Stimulated activated CD8-positive, alpha-beta memory T cell treated with anti-CD3 and anti-CD28 coated beads, Interleukin-7, amount 100 ng/mL, for 24 hours (primary cell): Measurements from ENCODE around the gene MGA.

Experiments used
- DNase-seq: peaks from one replicate; pipeline ENCODE4 v3.0.0-alpha.2; 2020; ENCODE audit warnings: low read depth

Gene MGA

DNA sequence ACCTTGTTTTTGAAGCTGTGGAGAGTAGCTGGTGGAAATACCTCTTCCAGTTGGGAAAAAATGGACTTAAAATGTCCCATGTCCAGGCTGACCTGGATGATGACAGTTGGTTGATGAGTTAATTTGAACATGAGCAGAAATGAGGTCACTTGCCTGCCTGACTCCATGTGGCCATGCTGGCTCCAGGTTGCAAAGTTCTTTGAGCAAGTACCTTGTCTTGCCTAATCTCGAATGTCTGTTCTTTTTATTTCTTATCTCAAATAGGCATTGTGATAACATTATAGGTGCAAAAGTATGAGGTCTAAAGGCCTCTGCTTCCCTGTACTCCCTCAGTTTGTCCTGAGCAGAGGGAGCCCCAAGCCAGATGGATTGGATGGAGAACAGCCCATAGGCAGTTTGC lies 123.1 kb downstream of the MGA start:
- DNase-seq: no peak

DNA sequence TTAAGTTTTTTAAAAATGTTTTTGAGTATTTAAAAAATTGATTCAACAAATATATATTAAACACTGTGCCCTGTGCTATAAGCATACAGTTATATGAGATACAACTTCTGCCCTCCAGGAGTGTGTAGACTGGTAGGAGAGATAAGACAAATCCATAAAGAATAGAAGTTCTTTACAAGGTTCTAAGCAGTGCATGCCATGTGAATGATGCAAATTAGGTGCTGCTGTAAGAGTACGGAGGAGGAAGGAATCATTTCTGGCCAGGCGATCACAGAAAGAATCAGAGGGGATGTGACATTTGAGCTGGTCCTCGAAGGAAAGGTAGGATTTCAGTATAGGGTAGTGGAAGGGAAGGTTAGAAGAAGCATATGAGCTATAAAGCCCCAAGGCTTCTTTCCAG lies 128.1 kb downstream of the MGA start:
- no peak for DNase-seq

DNA sequence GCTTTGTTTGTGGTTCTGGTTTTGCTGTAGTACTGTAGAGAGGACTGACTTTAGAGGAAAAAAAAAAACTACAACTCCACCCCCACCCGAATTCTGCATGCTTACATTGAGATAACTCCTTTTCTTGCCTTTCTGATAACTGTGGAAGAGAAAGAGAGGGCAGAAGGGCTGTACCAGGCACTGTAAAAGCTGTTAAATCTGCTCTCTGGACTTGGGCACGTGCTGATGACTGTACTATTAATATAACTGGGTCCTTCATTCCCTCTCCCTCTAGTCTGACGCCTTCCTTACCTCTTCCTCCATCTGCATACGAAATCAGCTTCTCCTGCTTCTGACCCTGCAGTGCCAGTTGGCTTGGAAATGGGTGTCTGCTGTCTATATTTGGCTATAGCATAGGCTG lies 129.0 kb downstream of the MGA start:
- no peak for DNase-seq

DNA sequence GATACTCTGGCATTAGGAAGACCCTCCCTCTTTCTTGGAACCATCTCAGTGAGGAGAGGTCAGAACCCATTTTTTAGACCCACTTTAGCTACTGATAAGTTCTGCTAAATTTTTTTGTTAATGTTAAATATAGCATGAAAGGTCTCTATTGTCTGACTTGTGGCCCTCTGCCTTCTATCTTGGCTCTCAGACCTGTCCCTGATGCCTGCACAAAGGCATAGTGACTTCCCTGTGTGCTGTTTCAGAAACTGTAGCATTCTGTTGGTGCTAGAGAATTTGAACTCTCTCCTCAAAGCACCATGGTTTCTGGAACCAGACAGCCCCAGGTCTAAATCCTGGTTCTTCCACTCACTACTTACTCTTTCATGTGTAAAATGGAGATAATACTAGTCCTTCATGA lies 129.5 kb downstream of the MGA start:
- no peak for DNase-seq

DNA sequence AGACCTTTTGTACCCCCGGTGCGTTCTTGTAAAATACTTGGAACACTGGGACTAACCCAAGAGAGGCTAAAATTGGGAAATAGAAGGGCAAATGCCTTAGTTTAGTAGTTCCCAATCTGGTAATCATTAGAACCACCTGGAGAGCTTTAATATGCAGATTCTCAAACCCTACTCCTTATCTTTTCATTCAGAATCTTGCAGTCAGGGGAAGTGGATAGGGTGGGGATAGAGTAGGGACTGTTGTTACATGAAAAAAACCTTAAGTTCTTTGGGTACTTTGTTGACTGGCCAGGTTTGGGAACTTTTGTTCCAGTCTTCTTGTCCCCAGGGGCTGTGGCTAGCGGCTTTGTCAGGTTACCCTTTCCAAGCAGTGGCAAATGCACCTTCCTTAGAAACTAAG lies 130.0 kb downstream of the MGA start:
- no peak for DNase-seq

DNA sequence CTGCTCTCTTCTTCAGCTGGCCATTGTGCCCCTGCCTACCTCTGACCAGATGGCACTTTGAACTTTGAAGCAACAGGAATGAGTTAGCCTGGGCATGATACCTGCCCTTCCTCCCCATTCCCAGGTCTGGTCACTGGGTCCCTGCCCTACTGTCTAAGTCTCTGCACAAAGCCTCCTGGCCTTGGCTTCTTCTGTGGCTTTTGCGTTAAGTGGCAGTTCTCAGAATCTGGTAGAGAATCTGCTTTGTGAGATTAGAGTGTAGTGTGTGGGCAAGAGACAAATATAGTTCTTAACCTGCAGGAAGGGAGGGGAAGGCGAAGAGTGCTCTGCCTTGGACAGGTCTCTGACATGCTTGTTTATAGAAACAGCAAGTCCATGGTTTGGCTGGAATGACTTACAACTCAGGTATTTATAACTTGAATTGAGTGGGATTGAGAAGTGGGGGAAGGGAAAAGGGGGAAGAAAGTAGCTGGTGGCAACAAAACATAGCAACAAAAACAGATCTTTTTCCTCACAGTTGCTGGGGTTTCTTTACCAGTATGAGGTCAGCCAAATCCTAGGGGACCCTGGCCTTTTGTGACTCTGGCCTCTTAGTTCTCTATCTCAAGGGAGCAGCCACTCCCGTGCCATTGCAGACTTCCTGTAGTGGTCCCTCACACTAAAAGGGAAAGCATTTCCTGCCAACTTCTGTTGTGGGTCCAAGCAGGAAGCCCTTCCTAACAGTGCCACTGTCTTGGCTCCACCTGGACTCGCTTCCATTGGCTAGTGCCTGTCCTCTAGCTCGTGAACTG lies 130.7 kb downstream of the MGA start:
- DNase-seq: no peak

DNA sequence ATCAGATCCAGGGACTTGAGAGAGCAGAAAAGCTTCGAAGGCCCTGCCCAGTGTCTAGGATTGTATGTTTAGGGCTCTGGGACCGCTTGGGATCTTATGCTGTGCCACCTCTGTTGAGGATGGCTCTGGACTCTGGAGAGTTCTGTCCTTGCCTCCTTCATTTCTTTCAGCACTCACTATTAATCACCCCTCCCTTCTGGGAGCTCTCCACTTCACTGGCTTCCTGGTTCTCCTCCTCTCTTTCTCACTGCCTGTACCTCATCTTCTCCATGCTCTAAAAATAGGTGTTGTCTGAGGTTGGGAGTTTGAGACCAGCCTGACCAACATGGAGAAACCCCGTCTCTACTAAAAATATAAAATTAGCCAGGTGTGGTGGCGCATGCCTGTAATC lies 131.3 kb downstream of the MGA start:
- DNase-seq: no peak

DNA sequence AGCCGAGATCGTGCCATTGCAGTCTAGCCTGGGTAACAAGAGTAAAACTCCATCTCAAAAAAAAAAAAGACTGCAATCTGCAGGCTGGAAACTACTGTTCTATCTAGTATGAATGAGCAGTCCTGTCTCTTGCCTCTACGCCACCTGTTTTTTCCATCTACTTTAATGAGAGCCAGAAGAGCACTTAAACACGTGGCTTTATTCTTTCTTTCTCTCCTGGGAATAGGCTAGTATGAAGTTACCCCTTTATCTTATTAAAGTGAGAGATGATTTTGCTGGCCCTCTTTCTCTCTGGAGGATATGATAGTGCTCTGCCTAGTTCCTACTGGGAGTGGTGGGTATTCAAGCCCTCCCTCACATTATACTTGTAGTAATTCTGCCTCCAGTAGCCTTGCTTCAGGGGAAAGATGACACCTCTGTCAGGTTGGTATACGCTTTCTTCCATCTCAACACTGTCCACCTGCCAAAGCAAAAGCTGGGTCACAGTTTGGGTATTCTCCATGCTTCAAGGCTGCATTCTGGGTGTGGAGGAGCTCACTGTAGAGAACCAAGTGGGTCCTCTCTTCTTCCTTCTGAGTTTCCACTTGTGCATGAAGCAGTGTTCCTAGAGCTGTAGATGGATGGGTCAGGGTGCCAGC lies 131.9 kb downstream of the MGA start:
- DNase-seq: no peak

DNA sequence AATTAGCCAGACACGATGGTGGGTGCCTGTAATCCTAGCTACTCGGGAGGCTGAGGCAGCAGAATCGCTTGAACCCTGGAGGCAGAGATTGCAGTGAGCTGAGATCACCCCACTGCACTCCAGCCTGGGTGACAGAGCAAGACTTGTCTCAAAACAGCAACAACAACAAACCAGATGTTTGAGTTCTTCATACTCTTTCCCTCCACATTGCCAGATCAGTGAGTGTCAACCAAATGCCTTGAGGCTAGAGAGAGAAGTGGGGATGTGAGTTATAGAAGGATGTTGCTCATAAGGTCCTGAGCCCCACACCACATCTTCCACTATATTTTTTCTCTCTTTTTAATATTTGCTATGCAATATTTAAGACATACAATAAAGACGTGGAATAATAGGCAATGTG lies 133.9 kb downstream of the MGA start:
- DNase-seq: no peak

DNA sequence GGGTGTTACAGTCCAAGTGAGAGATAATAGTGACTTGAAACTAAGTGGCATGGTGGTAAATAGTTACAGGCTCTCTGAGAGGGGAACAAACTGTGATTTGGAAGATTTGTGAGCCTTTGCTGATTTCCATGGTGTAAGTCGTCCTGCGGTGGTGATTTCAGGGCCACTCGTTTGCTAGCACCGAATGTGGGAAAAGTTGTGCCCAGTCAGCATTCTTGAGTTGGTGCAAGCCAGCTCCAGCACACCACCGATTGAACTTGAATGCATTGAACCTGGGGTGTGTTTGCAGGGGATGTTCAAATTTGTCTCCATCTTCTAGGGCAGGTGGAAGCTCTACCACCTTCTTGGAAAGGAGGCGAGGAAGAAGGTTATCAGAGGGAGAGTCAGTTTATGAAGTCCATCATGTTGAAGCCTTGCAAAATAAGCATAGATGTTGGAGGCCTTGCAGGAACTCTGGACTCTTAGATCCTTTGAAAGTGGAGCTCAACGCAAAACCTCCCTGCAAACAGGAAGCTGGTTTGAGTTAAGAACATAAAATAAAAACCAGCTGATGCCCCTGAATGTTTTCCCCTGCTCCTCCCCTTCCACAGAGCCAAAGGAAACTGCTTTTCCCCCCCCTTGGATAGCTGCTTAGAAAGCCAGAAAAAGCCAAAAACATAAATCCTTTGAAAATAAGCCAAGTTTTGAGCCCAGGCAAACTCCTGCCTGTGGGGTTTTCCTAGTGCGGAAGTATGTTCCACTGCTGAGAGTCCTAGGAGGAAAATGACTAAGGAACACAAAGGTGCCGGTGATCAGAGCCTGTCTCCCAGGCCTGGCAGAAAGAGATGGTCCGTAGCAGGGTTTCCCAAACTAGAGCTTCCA lies 136.0 kb downstream of the MGA start:
- DNase-seq: no peak

DNA sequence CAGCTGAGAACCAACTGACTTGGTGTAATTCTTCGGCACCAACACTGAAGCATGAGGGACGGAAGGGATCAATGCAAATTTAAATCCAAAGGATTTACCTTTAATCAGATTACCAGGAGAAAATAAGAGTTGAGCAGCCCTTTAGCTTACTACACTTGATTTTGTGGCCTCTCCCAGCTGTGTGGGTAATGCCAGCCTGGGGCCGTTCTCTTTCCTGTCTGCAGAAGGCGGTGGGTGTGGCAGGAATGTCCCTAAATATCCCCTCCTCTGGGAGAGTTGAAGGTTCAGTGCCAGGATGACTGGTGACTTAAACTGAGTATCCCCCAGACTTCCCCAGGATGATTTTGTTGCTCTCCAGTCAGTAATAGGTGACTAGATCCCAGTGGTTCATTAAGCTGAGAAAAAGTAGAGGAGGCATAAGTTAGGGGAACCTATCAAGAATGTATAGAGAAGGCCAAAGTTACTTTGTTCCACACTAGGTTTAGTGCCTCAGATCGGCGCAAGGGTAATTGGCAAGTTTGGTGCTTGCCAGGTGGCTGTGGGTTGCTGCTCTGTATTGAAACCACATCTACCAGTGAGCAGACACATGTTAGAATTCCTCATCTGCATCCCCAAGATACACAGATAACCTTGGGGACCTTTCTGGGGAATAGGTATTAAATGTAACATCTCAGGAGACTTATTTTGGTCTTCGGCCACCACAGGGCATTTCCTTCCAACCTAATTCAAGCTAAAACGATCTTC lies 137.2 kb downstream of the MGA start:
- DNase-seq: no peak

DNA sequence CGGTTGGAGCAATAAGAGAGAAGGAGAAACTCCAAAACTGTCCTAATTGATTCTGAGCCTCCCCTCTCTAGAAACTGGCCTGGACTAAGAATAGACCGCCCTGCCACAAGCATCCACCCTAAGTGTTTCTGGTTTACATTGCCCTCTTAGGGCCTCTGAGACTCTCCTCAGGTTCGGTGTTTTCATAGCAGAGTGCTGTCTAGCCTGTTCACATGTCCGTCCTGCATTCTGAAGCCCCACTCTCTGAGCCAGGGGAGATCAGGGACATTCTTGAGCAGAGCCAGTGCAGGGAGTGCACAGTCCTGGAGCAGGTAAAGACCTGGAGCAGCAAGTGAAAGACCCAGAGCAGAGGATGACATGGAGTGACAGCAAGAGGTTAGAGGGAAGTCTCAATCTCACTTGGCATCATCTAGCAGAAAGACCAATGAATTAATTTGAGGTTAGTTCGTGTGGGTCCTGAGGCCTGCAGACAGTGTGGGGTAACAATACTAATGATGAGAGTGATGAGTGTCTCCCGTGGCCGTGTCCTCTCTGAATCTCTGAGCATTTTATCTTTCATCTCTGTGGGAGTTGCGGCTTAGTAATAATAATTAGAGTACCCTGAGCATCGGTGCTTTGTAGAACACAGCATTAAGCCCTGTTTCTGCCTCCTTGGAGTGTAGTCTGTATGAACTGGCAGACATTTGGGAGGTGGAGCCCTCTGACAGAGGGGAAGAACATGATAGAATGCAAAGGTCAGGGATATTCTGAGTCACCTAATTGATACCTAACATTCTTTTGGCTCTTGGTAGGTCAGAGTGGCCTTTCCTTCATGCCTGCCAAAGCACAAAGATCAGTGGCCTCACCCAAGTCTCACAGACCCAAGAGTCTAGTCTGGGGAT lies 138.6 kb downstream of the MGA start:
- no peak for DNase-seq

DNA sequence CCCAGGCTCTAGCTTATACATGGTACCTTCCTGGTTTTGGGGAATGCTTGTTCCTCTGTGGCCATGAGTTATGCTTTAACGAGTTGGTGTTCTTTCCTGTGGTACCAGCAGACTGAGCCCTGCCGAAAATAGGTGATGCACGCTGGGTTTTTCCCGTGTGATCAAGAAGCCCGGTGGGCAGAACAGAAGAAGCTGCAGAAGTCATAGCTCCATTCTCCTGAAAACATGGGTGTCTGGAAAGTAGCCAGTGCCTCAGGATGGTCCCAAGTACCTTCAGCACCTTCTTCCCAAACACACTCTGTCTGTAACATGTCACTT lies 139.2 kb downstream of the MGA start:
- no peak for DNase-seq

DNA sequence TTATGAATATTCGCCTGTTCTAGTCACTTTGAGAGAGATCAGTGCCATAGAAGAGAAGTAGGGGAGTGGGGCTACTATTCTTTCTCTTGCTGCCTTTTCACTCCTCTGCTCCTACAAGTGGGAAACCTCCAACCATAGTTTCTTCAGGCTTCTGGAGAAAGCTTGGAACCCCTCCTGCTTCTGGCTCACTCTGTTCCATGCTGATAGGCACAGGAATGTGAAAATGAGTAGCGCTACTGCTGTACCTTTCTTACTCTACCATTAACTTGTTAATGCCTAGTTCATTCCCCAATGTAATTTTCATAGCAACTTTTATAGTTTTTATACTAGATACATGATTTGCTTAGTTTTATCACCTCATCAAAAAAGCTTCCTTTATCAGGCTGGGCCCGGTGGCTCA lies 141.0 kb downstream of the MGA start:
- DNase-seq: no peak

DNA sequence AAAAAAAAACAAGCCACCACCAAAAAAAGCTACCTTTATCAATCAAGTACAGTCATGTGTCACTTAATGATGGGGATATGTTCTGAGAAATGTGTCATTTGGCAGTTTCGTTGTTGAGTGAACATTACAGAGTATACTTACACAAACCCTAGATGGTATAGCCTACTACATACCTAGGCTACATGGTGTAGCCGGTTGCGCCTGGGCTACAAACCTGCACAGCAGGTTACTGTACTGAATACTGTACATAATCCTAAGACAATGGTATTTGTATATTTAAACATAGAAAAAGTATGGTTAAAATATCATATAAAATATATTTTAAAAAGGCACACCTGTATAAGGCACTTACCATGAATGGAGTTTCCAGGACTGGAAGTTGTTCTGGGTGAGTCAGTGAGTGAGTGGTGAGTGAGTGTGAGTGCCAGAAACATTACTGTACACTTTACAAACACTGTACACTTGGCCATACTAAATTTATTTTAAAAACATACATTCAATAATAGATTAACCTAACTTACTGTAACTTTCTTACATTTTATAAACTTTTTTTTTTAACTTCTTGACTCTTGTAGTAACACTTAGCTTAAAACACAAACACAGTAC lies 141.7 kb downstream of the MGA start:
- no peak for DNase-seq

DNA sequence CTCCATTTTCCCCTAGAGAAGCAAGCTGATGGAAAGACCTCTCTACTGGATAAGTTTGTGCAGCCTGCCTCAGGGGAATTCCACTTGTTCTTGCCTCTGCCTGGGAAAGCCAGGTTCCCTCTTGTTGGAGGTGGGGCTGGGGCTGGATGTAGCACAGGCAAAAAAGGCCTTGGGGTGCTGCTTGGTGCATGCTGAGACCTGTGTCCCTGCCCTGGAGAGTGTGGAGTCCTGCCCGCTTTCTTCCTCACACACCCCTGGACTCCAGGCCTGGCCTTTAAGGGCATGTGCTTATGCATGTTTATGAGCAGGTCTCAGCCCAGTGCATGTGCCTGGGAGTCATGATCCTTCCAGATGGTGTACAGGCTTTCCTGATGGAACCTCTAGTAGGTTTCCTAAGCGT lies 144.2 kb downstream of the MGA start:
- no peak for DNase-seq

DNA sequence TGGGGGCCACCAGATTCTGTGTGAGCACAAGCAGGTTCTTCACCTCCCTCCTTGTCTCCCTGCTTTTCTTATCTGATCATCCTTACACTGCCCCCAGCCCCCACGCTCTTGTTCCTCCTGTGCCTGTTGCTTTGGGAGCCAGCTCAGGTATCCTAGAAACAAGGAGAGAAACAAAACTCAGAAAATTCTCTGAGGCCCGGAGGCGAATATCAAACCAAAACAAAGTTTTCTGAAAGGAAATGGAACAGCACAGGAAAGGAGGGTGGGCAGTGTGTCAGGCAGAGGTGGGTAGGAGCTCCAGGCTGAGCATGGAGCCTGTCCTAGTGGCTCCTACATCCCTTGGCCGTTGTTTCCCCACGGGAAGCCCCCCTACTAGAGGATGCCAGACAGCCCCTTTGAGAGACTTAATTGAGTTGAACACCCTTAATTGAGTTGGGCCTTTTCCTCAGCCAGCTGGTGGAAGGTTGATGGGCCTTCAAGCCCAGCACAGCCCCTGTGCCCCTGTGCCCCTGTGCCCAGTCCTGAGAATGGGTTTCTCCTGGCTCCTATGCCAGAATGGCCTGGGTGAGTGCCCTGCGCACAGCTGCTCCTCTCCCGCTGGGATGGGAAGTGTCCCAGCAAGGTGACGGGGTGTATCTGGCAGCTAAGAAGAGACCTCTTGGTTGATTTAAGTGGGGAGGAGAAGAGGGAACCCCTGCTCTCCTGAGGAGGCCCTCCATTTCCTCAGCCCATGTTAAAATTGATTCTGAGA lies 144.9 kb downstream of the MGA start:
- DNase-seq: no peak

DNA sequence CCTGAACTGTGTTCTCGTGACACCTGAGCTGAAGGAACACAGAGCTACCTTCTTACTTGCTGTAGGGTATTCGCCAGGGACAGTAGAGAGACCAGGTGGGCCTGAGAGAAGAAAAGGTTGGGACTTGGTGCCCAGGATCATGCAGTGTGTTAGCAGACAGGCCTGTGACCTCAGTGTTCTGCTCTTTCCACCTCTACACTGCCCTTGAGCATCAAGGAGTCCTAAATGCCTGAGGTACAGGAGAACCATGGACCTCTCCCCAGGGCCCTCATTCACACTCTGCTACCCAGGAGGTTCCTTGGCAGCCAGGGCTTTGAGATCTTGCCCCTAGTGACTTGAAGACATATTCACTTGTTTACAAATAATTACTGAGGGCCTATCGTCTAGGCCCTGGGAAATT lies 145.5 kb downstream of the MGA start:
- no peak for DNase-seq

DNA sequence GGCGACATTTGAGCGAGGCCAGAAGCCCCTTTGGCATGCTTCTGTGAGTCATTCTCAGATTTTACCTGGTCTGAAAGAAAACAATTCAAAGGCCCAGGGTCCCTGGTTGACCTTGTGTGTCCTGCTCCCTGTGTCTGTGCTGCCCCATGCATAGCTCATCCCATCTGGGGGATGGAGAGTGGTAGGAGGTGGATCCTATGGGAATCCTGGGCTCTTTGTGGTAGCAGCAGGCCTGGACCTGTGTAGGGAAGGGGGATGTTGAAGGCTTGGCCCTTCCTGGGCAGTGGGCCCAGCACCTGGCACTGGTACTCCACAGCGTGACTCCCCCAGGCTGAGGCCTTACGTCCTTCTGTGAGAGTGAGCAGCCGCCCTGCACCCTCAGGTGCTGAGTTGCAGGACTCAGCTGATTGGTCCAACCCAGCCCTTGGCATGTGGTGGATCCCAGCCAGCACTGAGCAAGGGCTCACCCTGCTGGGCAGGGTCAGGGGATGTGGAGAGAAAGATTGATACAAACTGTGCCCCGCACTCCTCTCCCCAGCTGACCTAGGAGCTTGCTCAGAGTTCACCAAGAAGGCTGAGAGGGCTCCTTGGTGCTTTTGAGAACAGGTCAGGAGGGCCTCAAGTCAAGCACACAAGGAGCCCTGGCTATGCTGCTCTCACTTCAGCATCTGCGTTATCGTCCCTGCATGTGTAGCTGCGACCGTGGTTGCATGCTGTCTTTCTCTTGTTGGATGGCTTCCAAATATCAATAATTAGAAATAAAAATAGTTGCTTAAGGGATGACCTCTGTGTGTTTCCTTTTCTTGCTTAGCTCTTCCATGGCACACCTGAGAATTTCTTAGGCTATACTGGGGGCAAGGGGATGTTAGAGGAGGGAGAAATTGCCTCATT lies 146.3 kb downstream of the MGA start:
- no peak for DNase-seq
